GM23338 (cell line): ENCODE results near the gene MRTFA.

Source experiments
- CREB1 ChIP-seq: fragments of 250-450 bp; sonication (Bioruptor Pico); IDR thresholded peaks from 2 replicates; pipeline ENCODE4 v1.5.0; 2020; ENCODE audit warnings: low read depth, mild to moderate bottlenecking, moderate library complexity
- CTCF ChIP-seq, 2 experiments: fragments of 200-600 bp in 1 of 2; sonication (generic) in 1 of 2; conservative IDR thresholded peaks; 2 replicates each; pipeline versions ENCODE4 v1.5.1 to v1.6.1; 2016 to 2017; ENCODE audit warnings: antibody characterized with exemption in 2 of 2, low read depth in 2 of 2, mild to moderate bottlenecking in 2 of 2, moderate library complexity in 1 of 2
- EZH2 ChIP-seq: fragments of 200-600 bp; sonication (generic); IDR thresholded peaks from one replicate; pipeline ENCODE4 v1.8.0; 2017; ENCODE audit warnings: antibody characterized with exemption, mild to moderate bottlenecking, low read depth; ENCODE audit not compliant: unreplicated experiment
- EZH2phosphoT487 ChIP-seq: fragments of 200-600 bp; sonication (generic); IDR thresholded peaks from one replicate; pipeline ENCODE4 v1.8.1; 2018; ENCODE audit warnings: antibody characterized with exemption; ENCODE audit not compliant: unreplicated experiment
- NANOG ChIP-seq: IDR thresholded peaks from 2 replicates; pipeline ENCODE4 v1.6.1; 2016; ENCODE audit warnings: antibody characterized with exemption, borderline replicate concordance
- POLR2AphosphoS5 ChIP-seq: IDR thresholded peaks from 2 replicates; pipeline ENCODE4 v1.6.1; 2016; ENCODE audit warnings: antibody characterized with exemption, low read depth
- STAT1 ChIP-seq: IDR thresholded peaks from one replicate; pipeline ENCODE4 v1.6.1; 2016; ENCODE audit warnings: antibody characterized with exemption; ENCODE audit not compliant: unreplicated experiment
- ZNF114 ChIP-seq: fragments of 250-450 bp; sonication (Bioruptor Pico); IDR thresholded peaks from 2 replicates; pipeline ENCODE4 v1.5.0; 2020; ENCODE audit warnings: mild to moderate bottlenecking, moderate library complexity

- TF ChIP-seq CTCF (conservative IDR thresholded peaks at IDR 0.05; ENCODE audit: low read depth in 2 of 2), result no peak
- TF ChIP-seq EZH2phosphoT487, result no peak
- no peak for TF ChIP-seq NANOG
- no peak for TF ChIP-seq EZH2
- TF ChIP-seq CREB1 (CRISPR knock-in tag), result no peak
- no peak for TF ChIP-seq STAT1
- no peak for TF ChIP-seq ZNF114 (CRISPR knock-in tag)
- TF ChIP-seq POLR2AphosphoS5, result no peak
Measured at GRCh38 chr22:40544758-40545157, 91.8 kb downstream of the MRTFA start.
